ENCODE data around the gene TRPC4AP. TPM values are rescaled to one million over a fixed set of nuclear protein-coding genes. Genes with fewer than 3 reads are reported as not detected.
"Not testable (repeated sequence)": the region's sequence is repeated elsewhere in the genome, so short reads cannot be mapped to it uniquely, and the experiment has no call there.

The TRPC4AP gene
- total RNA-seq, 1 experiment from 2014 or later, result 49.5 TPM

DNA sequence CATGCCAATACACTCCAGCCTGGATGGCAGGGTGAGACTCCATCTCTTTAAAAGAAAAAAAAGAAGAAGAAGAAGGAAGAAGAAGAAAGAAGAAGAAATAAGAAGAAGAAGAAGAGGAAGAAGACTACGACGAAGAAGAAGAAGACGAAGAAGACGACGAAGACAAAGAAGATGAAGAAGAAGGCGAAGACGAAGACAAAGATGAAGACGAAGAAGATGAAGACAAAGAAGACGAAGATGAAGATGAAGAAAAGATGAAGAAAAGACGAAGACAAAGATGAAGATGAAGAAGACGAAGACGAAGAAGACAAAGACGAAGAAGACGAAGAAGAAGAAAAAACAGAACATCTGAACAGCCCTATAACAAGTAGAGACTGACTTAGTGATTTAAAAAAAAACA, 33.0 kb downstream of the TRPC4AP start:
- DNase-seq (ENCODE audit: extremely low read depth, low read depth), result no peak

GRCh38 chr20:35059110-35059509, 33.5 kb downstream of the TRPC4AP start:
- no peak for DNase-seq (ENCODE audit: extremely low read depth, low read depth)

DNA sequence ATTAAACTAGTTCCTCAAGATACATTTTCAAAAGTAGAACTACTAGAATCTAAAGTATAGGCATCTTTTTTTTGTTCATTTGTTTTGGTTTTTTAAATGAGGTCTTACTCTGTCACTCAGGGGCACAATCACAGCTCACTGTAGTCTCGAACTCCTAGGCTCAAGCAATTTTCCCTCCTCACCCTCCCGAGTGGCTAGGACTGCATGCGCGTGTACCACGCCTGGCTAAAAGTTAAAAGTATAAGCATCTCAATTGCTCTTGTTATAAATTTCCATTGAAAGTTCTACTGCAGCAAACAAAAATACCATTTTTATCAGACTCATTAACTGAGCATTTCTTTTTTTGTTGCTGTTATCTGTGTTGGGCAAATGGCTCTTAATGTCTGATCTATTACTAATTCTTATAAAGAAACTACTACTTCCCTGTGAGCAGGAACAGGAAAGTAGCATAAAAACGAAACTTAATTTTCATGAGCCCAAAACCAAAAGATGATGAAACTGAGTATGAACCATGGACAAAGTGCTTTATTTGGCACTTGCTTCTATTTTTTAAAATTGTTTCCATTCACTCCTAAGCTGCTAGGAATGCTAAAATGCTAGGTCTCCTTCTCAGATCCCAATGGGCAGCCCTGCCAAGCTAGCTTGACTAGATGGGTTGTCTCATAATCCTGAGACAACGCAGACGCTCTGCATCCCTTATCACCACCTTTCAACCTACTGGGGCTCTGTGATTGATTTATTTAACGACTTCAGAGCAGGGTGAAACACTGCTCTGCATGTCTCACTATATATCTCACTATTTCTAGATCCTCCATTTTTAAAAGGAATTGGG, 36.9 kb downstream of the TRPC4AP start:
- DNase-seq (ENCODE audit: extremely low read depth, low read depth), result no peak

GRCh38 chr20:35054814-35055213, 37.8 kb downstream of the TRPC4AP start:
- no peak for DNase-seq (ENCODE audit: extremely low read depth, low read depth)

DNA sequence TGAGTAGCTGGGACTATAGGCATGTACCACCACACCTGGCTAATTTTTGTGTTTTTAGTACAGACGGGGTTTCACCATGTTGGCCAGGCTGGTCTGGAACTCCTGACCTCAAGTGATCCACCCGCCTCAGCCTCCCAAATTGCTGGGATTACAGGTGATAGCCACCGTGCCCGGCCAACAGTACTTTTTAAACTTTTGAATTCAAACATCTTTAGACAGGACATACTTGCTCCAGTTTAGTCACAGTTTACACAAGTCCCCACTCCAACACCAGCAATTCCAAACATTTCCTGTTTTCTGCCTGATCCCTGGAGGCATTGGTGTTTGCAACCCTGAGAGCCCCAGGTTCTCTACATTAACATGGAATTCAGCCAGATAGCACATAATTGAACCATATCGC, 40.0 kb downstream of the TRPC4AP start:
- DNase-seq (ENCODE audit: extremely low read depth, low read depth), result not testable (repeated sequence)

DNA sequence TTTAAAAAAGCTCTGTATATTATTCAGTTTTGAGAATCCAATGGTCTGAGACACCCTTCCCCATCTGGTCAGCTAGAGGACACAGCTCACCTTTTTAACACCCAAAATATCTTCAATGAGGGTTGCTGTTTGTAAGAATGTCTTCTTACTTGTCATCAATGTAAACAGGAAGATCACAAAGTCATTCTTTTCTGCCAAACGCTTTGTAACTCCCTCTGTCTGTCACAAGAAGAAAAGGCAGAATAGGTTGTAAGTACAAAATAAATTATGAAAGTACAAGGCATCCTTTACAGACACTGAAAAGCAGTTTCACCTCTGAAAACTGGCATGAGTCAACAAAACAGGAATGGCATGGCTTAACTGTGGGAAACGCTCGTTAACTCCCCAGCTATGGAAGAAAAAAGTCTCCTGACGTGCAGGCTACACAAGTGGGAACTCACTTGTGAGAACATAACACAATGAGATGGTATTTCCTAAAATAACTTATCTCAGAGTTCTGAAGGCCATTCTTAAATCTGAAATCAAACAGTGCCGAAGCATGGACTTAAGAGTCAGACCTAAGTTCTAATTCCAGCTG, 42.7 kb downstream of the TRPC4AP start:
- DNase-seq (ENCODE audit: extremely low read depth, low read depth), result no peak

GRCh38 chr20:35048739-35049138, 43.9 kb downstream of the TRPC4AP start:
- no peak for DNase-seq (ENCODE audit: extremely low read depth, low read depth)

- no peak for DNase-seq (ENCODE audit: extremely low read depth, low read depth)
These were observed 50.3 kb downstream of the TRPC4AP start for GRCh38 chr20:35042268-35042667.

- no peak for DNase-seq (ENCODE audit: extremely low read depth, low read depth)
These were observed 52.0 kb downstream of the TRPC4AP start for GRCh38 chr20:35040646-35041045.

DNA sequence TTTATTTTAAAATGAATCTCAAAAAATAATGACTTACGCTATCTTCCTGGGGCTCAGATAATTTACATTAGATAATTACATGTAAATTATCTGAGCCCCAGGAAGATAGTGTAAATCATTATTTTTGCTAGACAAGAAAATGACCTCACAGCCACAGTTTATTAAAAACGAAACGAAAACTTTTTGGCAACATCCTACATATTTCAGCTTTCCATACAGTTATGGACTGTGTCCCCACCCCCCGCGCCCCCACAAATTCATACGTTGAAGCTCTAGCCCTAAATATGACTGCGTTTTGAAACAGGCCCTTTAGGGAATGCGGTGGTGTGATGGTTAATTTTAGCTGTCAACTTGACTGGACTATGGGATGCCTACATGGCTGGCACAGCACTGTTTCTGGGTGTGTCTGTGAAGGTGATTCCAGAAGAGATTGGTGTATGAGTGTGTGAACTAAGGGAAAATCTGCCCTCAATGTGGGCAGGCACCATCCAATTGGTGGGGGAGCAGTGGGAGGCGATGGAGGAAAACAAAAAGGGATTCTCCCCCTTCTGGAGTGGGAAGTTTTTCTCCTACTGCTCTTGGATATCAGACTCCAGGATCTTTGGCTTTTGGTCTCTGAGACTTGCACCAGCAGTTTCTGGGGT, 52.6 kb downstream of the TRPC4AP start:
- no peak for DNase-seq (ENCODE audit: extremely low read depth, low read depth)

- no peak for DNase-seq (ENCODE audit: extremely low read depth, low read depth)
These were observed 53.5 kb downstream of the TRPC4AP start for GRCh38 chr20:35039146-35039545.

- no peak for DNase-seq (ENCODE audit: extremely low read depth, low read depth)
These were observed 58.5 kb downstream of the TRPC4AP start for GRCh38 chr20:35034145-35034544.

DNA sequence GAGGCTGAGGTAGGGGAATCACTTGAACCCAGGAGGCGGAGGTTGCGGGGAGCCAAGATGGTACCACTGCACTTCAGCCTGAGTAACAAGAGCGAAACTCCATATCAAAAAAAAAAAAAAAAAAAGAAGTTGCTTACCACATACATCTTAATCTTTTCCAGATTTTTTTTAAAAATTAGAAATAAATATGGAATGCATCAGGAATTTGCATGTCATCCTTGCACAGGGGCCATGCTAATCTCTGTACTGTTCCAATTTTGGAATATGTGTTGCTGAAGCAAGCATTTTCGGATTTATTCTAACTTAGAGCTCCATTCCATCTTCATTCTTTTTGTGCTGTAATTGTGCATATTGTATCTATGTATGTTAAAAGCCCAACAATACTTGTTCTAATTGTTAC, 62.5 kb downstream of the TRPC4AP start:
- DNase-seq (ENCODE audit: extremely low read depth, low read depth), result no peak

GRCh38 chr20:35027301-35027700, 65.3 kb downstream of the TRPC4AP start:
- no peak for DNase-seq (ENCODE audit: extremely low read depth, low read depth)

DNA sequence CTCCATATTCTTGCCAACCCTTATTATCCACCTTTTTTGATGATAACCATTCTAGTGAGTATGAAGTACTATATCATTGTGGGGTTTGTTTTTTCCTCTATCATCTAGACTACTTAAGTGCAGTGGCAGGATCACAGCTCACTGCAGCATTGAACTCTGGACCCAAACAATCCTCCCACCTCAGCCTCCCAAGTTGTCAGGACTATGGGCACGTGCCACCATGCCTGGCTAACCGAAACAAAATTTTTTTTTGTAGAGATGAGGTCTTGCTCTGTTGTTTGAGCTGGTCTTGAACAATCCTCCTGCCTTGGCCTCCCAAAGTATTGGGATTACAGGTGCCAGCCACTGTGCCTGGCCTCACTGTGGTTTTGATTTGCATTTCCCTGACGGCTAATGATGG, 67.5 kb downstream of the TRPC4AP start:
- no peak for DNase-seq (ENCODE audit: extremely low read depth, low read depth)

- no peak for DNase-seq (ENCODE audit: extremely low read depth, low read depth)
These were observed 69.0 kb downstream of the TRPC4AP start for GRCh38 chr20:35023624-35024023.

DNA sequence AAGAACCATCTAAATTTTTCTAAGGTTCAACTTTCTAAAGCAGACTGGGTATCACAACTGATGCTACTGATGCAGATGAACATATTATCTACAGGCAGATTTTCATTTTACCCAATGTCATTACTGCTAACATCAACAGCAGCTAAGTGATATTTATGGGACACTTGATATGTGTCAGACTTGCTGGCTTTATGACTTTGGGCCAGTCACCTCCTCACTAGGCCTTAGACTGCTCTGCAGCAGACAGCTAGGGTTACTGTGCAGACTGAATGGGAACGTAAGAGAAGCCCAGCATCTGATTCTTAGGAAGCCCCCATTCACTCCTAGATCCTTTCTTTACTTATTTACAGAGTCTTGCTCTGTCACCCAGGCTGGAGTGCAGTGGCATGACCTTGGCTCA, 70.8 kb downstream of the TRPC4AP start:
- no peak for DNase-seq (ENCODE audit: extremely low read depth, low read depth)

DNA sequence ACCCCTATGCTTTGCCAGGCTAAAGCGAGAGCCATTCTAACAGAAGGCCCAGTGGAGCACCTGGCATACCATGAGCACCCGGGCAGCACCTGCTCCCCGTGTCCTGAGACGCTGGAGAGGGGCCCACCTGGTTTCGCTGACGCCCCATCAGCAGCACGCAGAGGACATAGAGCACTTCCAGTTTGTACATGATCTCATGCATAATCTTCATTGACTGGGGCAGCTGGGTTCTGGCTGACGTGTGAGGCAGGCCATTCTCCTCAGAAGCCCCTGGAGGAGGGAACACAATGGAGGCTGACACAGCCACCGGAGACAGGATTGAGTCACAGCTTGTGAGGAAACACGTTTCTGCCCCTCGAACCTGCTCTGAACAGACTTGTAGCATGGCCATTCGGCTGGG, 71.5 kb downstream of the TRPC4AP start:
- no peak for DNase-seq (ENCODE audit: extremely low read depth, low read depth)

- DNase-seq (ENCODE audit: extremely low read depth, low read depth), result no peak
These were observed 72.3 kb downstream of the TRPC4AP start for GRCh38 chr20:35020108-35020928.

GRCh38 chr20:35018590-35019371, 73.8 kb downstream of the TRPC4AP start:
- DNase-seq (ENCODE audit: extremely low read depth, low read depth), result no peak
